Stimulated activated naive CD4-positive, alpha-beta T cell (primary cell): Measurements from ENCODE around the gene DENND2D.

Experiments
- DNase-seq, 6 experiments: peaks; one replicate each; lab custom pipeline; 2025; lab: John Stamatoyannopoulos, UW

Gene DENND2D

GRCh38 chr1:111175349-111175748 lies 25.1 kb downstream of the DENND2D start:
- DNase-seq: no peak

- DNase-seq: no peak
Measured at GRCh38 chr1:111174070-111174469, 26.4 kb downstream of the DENND2D start.

- peak in 1 of 6 experiments; percentile 7 for DNase-seq
Measured at GRCh38 chr1:111172463-111172862, 28.0 kb downstream of the DENND2D start.

GRCh38 chr1:111164151-111164550 lies 36.3 kb downstream of the DENND2D start:
- no peak for DNase-seq

GRCh38 chr1:111163363-111163762 lies 37.1 kb downstream of the DENND2D start:
- DNase-seq: no peak

- no peak for DNase-seq
Measured at GRCh38 chr1:111162488-111162880, 38.0 kb downstream of the DENND2D start.

GRCh38 chr1:111161843-111162487 lies 38.5 kb downstream of the DENND2D start:
- no peak for DNase-seq

- no peak for DNase-seq
Measured at GRCh38 chr1:111157431-111157830, 43.0 kb downstream of the DENND2D start.

- DNase-seq: no peak
Measured at GRCh38 chr1:111154021-111154999, 46.1 kb downstream of the DENND2D start.

- no peak for DNase-seq
Measured at GRCh38 chr1:111151838-111152237, 48.6 kb downstream of the DENND2D start.

- DNase-seq: no peak
Measured at GRCh38 chr1:111148376-111148881, 52.0 kb downstream of the DENND2D start.

- DNase-seq: no peak
Measured at GRCh38 chr1:111147948-111148347, 52.5 kb downstream of the DENND2D start.

- DNase-seq: no peak
Measured at GRCh38 chr1:111145963-111146768, 54.3 kb downstream of the DENND2D start.

GRCh38 chr1:111145542-111145941 lies 54.9 kb downstream of the DENND2D start:
- DNase-seq: no peak

- DNase-seq: no peak
Measured at GRCh38 chr1:111142356-111142975, 58.0 kb downstream of the DENND2D start.

- no peak for DNase-seq
Measured at GRCh38 chr1:111141245-111142220, 58.9 kb downstream of the DENND2D start.

- DNase-seq: no peak
Measured at GRCh38 chr1:111140680-111140967, 59.8 kb downstream of the DENND2D start.

- DNase-seq: peak; percentile 82 to 89 (median 88)
Measured at GRCh38 chr1:111139956-111140679, 60.3 kb downstream of the DENND2D start, which contains the start of the genes CEPT1 and DRAM2. CEPT1 (plus strand) TSS chr1:111140223; CDS start chr1:111147715, 7,492 bp downstream. DRAM2 (minus strand) TSS chr1:111140093; CDS start chr1:111131554, 8,539 bp downstream.

GRCh38 chr1:111139324-111139955 lies 61.0 kb downstream of the DENND2D start:
- DNase-seq: peak in 4 of 6 experiments; percentile 35 to 68 (median 58)
